ENCODE data around the gene STXBP1.

Gene STXBP1

DNA sequence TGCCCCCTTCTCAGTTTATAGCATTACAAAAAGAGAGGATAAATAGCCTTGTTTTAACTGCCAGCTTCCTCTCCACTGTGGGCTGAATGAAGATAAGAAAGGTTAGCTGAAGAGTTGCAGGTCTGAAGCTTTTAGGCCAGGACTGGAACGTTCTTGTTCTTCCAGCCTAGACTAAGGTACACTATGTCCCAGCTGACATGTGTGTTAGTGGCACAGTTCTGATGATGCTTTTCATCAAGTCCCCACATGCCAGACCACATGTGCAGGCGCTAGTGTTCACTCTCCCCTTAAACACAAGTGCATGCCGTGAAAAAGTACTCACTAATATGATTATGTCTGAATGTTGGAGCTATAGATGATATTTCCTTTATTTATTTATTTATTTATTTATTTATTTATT is 40.7 kb downstream of the STXBP1 start:
- peak in 1 of 3 donors; percentile 8 for DNase-seq
- H3K36me3 ChIP-seq (ENCODE audit: control insufficient read depth in 4 of 4, insufficient read depth in 4 of 4, low read length in 3 of 4) = peaks cover 0 to 3% (median 0%) of the 10 kb centered on the region in 4 experiments
- H3K27me3 ChIP-seq (replicated peaks in 2 of 5; ENCODE audit: control insufficient read depth in 4 of 5, insufficient read depth in 5 of 5, low read length in 4 of 5) = no peaks in the 10 kb centered on the region
- peaks cover 10 to 19% (median 16%) of the 10 kb centered on the region in 4 experiments for H3K4me1 ChIP-seq (ENCODE audit: control extremely low read depth in 1 of 4, control insufficient read depth in 4 of 4, insufficient read depth in 4 of 4, low read length in 3 of 4)
- WGBS (ENCODE audit: insufficient coverage) = 80% methylated on average over 1 of the region's 3 CpGs
- H3K4me3 ChIP-seq (ENCODE audit: control insufficient read depth in 1 of 7, extremely low read depth in 1 of 7, insufficient read depth in 4 of 7, low read depth in 2 of 7, low read length in 6 of 7) = no peak overlapping the region
- ChIA-PET POLR2A (interaction anchor here (1.7 kb wide), 1 partner anchor 9 kb away, joined by 5 read pairs; no protein-coding TSS in a partner anchor), CTCF (interaction anchor here (0.8 to 1.3 kb wide), 4 partner anchors 10 to 82 kb away, joined by 3 read pairs; partner anchors contain the start of gene TOR2A)
- H3K9me3 ChIP-seq (ENCODE audit: control extremely low read depth in 1 of 5, control insufficient read depth in 4 of 5, insufficient read depth in 2 of 5, low read depth in 1 of 5, low read length in 4 of 5) = no peaks in the 10 kb centered on the region
- H3K27ac ChIP-seq (ENCODE audit: insufficient read depth in 1 of 2, low read depth in 1 of 2, low read length in 2 of 2, poor library complexity in 1 of 2, severe bottlenecking in 2 of 2) = no peak overlapping the region

DNA sequence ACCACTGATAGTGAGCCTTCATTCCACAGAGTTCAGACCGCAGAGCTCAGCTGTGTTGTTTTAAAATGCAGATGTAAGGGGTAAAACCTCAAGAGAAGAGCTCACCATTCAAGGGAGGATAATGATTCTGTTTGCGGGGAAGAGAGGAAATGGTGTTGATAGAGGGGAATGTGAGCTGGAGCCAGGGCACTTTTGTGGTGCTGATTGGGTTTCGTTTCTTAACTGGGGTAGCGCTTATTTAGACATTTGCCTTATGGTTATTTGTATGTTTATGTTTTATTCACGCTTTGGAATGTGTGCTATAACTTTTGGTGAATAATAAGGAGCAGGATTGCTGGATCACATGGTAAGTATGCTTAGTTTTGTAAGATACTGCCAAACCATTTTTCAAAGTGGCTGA is 42.5 kb downstream of the STXBP1 start:
- Histone ChIP-seq H3K9me3 (ENCODE audit: control extremely low read depth in 1 of 5, control insufficient read depth in 4 of 5, insufficient read depth in 2 of 5, low read depth in 1 of 5, low read length in 4 of 5) (no peaks in the 10 kb centered on the region), H3K27me3 (replicated peaks in 2 of 5; ENCODE audit: control insufficient read depth in 4 of 5, insufficient read depth in 5 of 5, low read length in 4 of 5) (no peaks in the 10 kb centered on the region), H3K36me3 (ENCODE audit: control insufficient read depth in 4 of 4, insufficient read depth in 4 of 4, low read length in 3 of 4) (peaks cover 0 to 4% (median 2%) of the 10 kb centered on the region in 4 experiments), H3K4me3 (ENCODE audit: control insufficient read depth in 1 of 7, extremely low read depth in 1 of 7, insufficient read depth in 4 of 7, low read depth in 2 of 7, low read length in 6 of 7) (no peak overlapping the region), H3K4me1 (ENCODE audit: control extremely low read depth in 1 of 4, control insufficient read depth in 4 of 4, insufficient read depth in 4 of 4, low read length in 3 of 4) (peaks cover 10 to 19% (median 16%) of the 10 kb centered on the region in 4 experiments), H3K27ac (ENCODE audit: insufficient read depth in 1 of 2, low read depth in 1 of 2, low read length in 2 of 2, poor library complexity in 1 of 2, severe bottlenecking in 2 of 2) (no peak overlapping the region)
- WGBS (ENCODE audit: insufficient coverage) = 90% methylated on average over 5 of the region's 5 CpGs
- CTCF ChIA-PET = no interaction called here
- POLR2A ChIA-PET = no interaction called here
- no peak for DNase-seq

DNA sequence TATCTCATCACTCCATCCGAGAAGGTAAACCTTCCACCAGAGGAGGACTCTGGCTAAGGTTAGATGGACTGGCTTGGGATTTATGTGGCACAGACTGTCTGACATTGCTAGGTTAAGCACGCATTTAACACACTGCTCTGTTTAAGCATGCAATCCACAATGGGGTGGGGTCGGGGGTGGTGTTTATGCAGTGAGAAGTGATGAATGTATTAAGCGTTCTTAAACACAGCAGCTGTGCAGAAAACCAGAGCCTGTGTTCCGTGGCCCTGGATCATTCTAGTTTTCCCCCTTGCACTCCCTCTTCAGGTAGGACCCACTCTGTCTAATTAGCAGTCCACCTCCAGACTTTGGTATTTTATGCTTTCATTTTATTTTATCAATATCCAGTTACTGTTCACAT is 46.4 kb downstream of the STXBP1 start:
- Histone ChIP-seq H3K36me3 (ENCODE audit: control insufficient read depth in 4 of 4, insufficient read depth in 4 of 4, low read length in 3 of 4) (peaks cover 0 to 6% (median 2%) of the 10 kb centered on the region in 4 experiments), H3K9me3 (ENCODE audit: control extremely low read depth in 1 of 5, control insufficient read depth in 4 of 5, insufficient read depth in 2 of 5, low read depth in 1 of 5, low read length in 4 of 5) (no peaks in the 10 kb centered on the region), H3K4me1 (ENCODE audit: control extremely low read depth in 1 of 4, control insufficient read depth in 4 of 4, insufficient read depth in 4 of 4, low read length in 3 of 4) (no peaks in the 10 kb centered on the region), H3K4me3 (ENCODE audit: control insufficient read depth in 1 of 7, extremely low read depth in 1 of 7, insufficient read depth in 4 of 7, low read depth in 2 of 7, low read length in 6 of 7) (no peak overlapping the region), H3K27me3 (replicated peaks in 2 of 5; ENCODE audit: control insufficient read depth in 4 of 5, insufficient read depth in 5 of 5, low read length in 4 of 5) (no peaks in the 10 kb centered on the region), H3K27ac (ENCODE audit: insufficient read depth in 1 of 2, low read depth in 1 of 2, low read length in 2 of 2, poor library complexity in 1 of 2, severe bottlenecking in 2 of 2) (no peak overlapping the region)
- 100% methylated on average over 3 of the region's 5 CpGs for WGBS (ENCODE audit: insufficient coverage)
- no peak for DNase-seq
- CTCF ChIA-PET = interaction anchor here (0.9 kb wide), 1 partner anchor 25 kb away, joined by 3 read pairs; no protein-coding TSS in a partner anchor
- POLR2A ChIA-PET = no interaction called here

DNA sequence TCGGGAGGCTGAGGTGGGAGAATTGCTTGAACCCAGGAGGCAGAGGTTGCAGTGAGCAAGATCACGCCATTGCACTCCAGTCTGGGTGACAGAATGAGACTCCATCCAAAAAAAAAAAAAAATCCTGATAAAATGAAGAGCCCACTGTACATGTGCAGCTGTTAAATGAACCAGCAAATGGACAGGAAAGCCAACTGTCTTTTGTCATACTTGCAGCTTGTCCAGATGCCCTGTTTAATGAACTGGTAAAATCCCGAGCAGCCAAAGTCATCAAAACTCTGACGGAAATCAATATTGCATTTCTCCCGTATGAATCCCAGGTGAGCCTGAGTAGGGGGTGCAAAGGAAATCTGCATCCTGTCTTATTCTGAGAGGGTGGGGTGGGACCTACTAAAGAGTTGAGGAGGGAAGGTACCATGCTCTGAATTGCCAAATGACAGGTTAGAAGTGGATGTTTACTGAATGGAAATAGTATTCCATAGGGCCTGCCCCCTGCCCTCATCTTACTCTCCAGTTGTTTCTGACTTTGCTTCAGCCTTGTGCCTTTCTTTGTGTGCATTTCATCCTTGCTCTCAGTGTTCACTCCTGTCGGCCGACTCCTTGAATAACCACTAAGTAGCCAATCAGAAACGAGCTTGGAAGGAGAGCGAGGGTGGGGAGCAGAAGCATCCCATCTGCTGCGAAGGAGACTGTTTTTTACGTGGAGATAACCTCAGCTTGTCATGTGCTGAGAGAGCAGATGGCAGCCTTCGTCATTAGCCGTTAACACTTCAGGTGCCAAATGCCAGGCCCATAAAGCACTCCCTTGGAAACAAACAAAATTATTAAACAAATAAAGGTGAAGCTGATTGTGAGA is 49.0 kb downstream of the STXBP1 start:
- CTCF ChIA-PET = interaction anchor here (0.6 to 1.5 kb wide), 2 partner anchors 8 to 1510 kb away, joined by 3 to 4 read pairs; no protein-coding TSS in a partner anchor
- Histone ChIP-seq H3K4me1 (ENCODE audit: control extremely low read depth in 1 of 4, control insufficient read depth in 4 of 4, insufficient read depth in 4 of 4, low read length in 3 of 4) (no peaks in the 10 kb centered on the region), H3K27ac (ENCODE audit: insufficient read depth in 1 of 2, low read depth in 1 of 2, low read length in 2 of 2, poor library complexity in 1 of 2, severe bottlenecking in 2 of 2) (no peak overlapping the region), H3K27me3 (replicated peaks in 2 of 5; ENCODE audit: control insufficient read depth in 4 of 5, insufficient read depth in 5 of 5, low read length in 4 of 5) (no peaks in the 10 kb centered on the region), H3K36me3 (ENCODE audit: control insufficient read depth in 4 of 4, insufficient read depth in 4 of 4, low read length in 3 of 4) (peaks cover 0 to 10% (median 5%) of the 10 kb centered on the region in 4 experiments), H3K4me3 (ENCODE audit: control insufficient read depth in 1 of 7, extremely low read depth in 1 of 7, insufficient read depth in 4 of 7, low read depth in 2 of 7, low read length in 6 of 7) (no peak overlapping the region), H3K9me3 (ENCODE audit: control extremely low read depth in 1 of 5, control insufficient read depth in 4 of 5, insufficient read depth in 2 of 5, low read depth in 1 of 5, low read length in 4 of 5) (no peaks in the 10 kb centered on the region)
- WGBS (ENCODE audit: insufficient coverage) = 93% methylated on average over 8 of the region's 13 CpGs
- POLR2A ChIA-PET = interaction anchor here (1.3 kb wide), 1 partner anchor 9 kb away, joined by 5 read pairs; no protein-coding TSS in a partner anchor
- no peak for DNase-seq

DNA sequence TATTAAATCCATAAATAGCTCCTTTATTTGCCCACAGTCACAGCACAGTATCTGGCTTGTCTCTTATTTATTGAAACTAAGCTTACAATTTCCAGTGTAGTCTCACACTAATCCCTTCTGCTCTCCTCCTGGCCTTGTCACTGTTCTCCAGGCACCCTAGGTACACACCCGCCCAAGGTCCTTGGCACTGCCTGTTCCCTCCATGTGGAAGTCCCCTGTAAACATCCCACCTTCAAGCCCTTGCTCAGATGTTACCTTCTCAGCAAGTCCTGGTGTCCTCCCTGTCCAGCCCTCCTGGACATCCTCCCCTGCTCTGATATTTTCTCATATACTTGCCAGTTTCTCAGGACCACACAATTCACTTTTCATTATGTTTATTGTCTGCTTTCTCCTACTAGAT is 50.5 kb downstream of the STXBP1 start:
- no peak overlapping the region for H3K4me3 ChIP-seq (ENCODE audit: control insufficient read depth in 1 of 7, extremely low read depth in 1 of 7, insufficient read depth in 4 of 7, low read depth in 2 of 7, low read length in 6 of 7)
- no peaks in the 10 kb centered on the region for H3K4me1 ChIP-seq (ENCODE audit: control extremely low read depth in 1 of 4, control insufficient read depth in 4 of 4, insufficient read depth in 4 of 4, low read length in 3 of 4)
- no peaks in the 10 kb centered on the region for H3K27me3 ChIP-seq (replicated peaks in 2 of 5; ENCODE audit: control insufficient read depth in 4 of 5, insufficient read depth in 5 of 5, low read length in 4 of 5)
- ChIA-PET POLR2A (interaction anchor here (0.7 kb wide), 1 partner anchor 49 kb away, joined by 3 read pairs; no protein-coding TSS in a partner anchor), CTCF (interaction anchor here (1.1 kb wide), 1 partner anchor 19 kb away, joined by 3 read pairs; no protein-coding TSS in a partner anchor)
- 100% methylated on average over 1 of the region's 1 CpG for WGBS (ENCODE audit: insufficient coverage)
- no peak for DNase-seq
- no peak overlapping the region for H3K27ac ChIP-seq (ENCODE audit: insufficient read depth in 1 of 2, low read depth in 1 of 2, low read length in 2 of 2, poor library complexity in 1 of 2, severe bottlenecking in 2 of 2)
- H3K36me3 ChIP-seq (ENCODE audit: control insufficient read depth in 4 of 4, insufficient read depth in 4 of 4, low read length in 3 of 4) = peaks cover 0 to 10% (median 5%) of the 10 kb centered on the region in 4 experiments
- no peaks in the 10 kb centered on the region for H3K9me3 ChIP-seq (ENCODE audit: control extremely low read depth in 1 of 5, control insufficient read depth in 4 of 5, insufficient read depth in 2 of 5, low read depth in 1 of 5, low read length in 4 of 5)

DNA sequence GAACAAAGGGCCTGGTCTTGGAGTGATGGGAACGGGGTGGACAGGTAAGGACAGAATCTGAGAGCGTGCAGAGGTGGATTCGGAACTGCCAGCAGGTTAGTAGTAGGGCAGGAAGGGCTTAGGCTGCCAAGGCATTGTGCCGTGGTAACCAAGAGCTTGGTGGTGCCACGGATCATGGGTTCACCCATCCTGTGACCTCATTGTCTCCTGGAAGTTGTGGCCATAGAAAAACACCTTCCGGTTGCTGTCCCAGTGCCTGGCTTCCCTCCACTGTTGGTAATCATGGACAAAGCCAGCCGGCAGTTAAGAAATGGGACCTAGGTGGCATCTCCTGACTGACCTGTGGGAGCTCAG is 52.2 kb downstream of the STXBP1 start:
- Histone ChIP-seq H3K4me3 (ENCODE audit: control insufficient read depth in 1 of 7, extremely low read depth in 1 of 7, insufficient read depth in 4 of 7, low read depth in 2 of 7, low read length in 6 of 7) (no peak overlapping the region), H3K27ac (ENCODE audit: insufficient read depth in 1 of 2, low read depth in 1 of 2, low read length in 2 of 2, poor library complexity in 1 of 2, severe bottlenecking in 2 of 2) (no peak overlapping the region), H3K36me3 (ENCODE audit: control insufficient read depth in 4 of 4, insufficient read depth in 4 of 4, low read length in 3 of 4) (peaks cover 0 to 10% (median 3%) of the 10 kb centered on the region in 4 experiments), H3K27me3 (replicated peaks in 2 of 5; ENCODE audit: control insufficient read depth in 4 of 5, insufficient read depth in 5 of 5, low read length in 4 of 5) (no peaks in the 10 kb centered on the region), H3K4me1 (ENCODE audit: control extremely low read depth in 1 of 4, control insufficient read depth in 4 of 4, insufficient read depth in 4 of 4, low read length in 3 of 4) (no peaks in the 10 kb centered on the region), H3K9me3 (ENCODE audit: control extremely low read depth in 1 of 5, control insufficient read depth in 4 of 5, insufficient read depth in 2 of 5, low read depth in 1 of 5, low read length in 4 of 5) (no peaks in the 10 kb centered on the region)
- CTCF ChIA-PET = interaction anchor here (0.7 to 2.3 kb wide), 2 partner anchors 16 to 42 kb away, joined by 3 to 8 read pairs; no protein-coding TSS in a partner anchor
- 97% methylated on average over 7 of the region's 7 CpGs for WGBS (ENCODE audit: insufficient coverage)
- DNase-seq = no peak
- POLR2A ChIA-PET = no interaction called here

Measured in common myeloid progenitor, CD34-positive (primary cell).